OCI-LY3 (cell line): ENCODE results near the gene CCDC40.

Experiments used
- H2AFZ ChIP-seq: fragments of 200-600, 300-600 bp; shearing (Covaris generic); 2 replicates; pipeline ENCODE4 v1.6.0; 2014; ENCODE audit warnings: antibody characterized with exemption, low read depth, low read length
- H3K27ac ChIP-seq: fragments of 200-600, 300-600 bp; sonication (generic); 2 replicates; pipeline ENCODE4 v1.5.1; 2014; ENCODE audit warnings: mild to moderate bottlenecking, low read length, moderate library complexity, mixed read lengths
- H3K27me3 ChIP-seq: fragments of 200-600, 300-600 bp; sonication (generic); 2 replicates; pipeline ENCODE4 v1.6.1; 2014; ENCODE audit warnings: low read depth, low read length, mixed read lengths
- H3K36me3 ChIP-seq: fragments of 200-600, 300-600 bp; sonication (generic); replicated peaks from 2 replicates; pipeline ENCODE3; 2014; ENCODE audit warnings: low read depth, low read length, mixed read lengths
- H3K4me1 ChIP-seq: fragments of 300-600, 200-600 bp; sonication (generic); 2 replicates; pipeline ENCODE4 v1.6.1; 2014; ENCODE audit warnings: low read length, mixed read lengths
- H3K4me2 ChIP-seq: fragments of 200-600, 300-600 bp; sonication (generic); 2 replicates; pipeline ENCODE4 v1.6.1; 2014; ENCODE audit warnings: low read length, mixed read lengths
- H3K4me3 ChIP-seq: fragments of 300-600, 200-600 bp; sonication (generic); 2 replicates; pipeline ENCODE4 v1.5.1; 2014; ENCODE audit warnings: antibody characterized with exemption, mild to moderate bottlenecking, low read length, moderate library complexity
- H3K79me2 ChIP-seq: fragments of 300-600, 200-600 bp; shearing (Covaris generic); 2 replicates; pipeline ENCODE4 v1.6.1; 2014; ENCODE audit warnings: mild to moderate bottlenecking, low read length, mixed read lengths
- H3K9ac ChIP-seq: fragments of 300-600, 200-600 bp; shearing (Covaris generic); 2 replicates; pipeline ENCODE4 v1.6.0; 2014; ENCODE audit warnings: mild to moderate bottlenecking, low read length, moderate library complexity
- H3K9me3 ChIP-seq: fragments of 200-600, 300-600 bp; shearing (Covaris generic); 2 replicates; pipeline ENCODE4 v1.6.1; 2014; ENCODE audit warnings: low read length, mixed read lengths; ENCODE audit not compliant: insufficient read depth
- H4K20me1 ChIP-seq: fragments of 200-600, 300-600 bp; sonication (generic); 2 replicates; pipeline ENCODE4 v1.6.1; 2016; ENCODE audit warnings: low read length, mixed read lengths; ENCODE audit not compliant: insufficient read depth
- CTCF ChIP-seq: fragments of 200-600, 300-600 bp; sonication (generic); IDR thresholded peaks from 2 replicates; pipeline ENCODE4 v1.5.1; 2014; ENCODE audit warnings: antibody characterized with exemption, low read length, low read depth
- EZH2phosphoT487 ChIP-seq: fragments of 200-600 bp; shearing (Covaris generic); IDR thresholded peaks from 2 replicates; pipeline ENCODE4 v1.6.1; 2018; ENCODE audit warnings: antibody characterized with exemption, mixed run types, low read depth

Gene CCDC40

GRCh38 chr17:80108036-80108971, 71.9 kb downstream of the CCDC40 start:
- H2AFZ ChIP-seq, result no peak overlapping the region
- no peak overlapping the region for H3K9ac ChIP-seq
- H3K79me2 ChIP-seq, result no peaks in the 10 kb centered on the region
- no peak for TF ChIP-seq EZH2phosphoT487
- no peak for TF ChIP-seq CTCF
- no peaks in the 10 kb centered on the region for H3K36me3 ChIP-seq
- no peaks in the 10 kb centered on the region for H3K27me3 ChIP-seq
- H3K27ac ChIP-seq, result no peak overlapping the region
- no peaks in the 10 kb centered on the region for H4K20me1 ChIP-seq
- no peak overlapping the region for H3K4me3 ChIP-seq
- H3K4me1 ChIP-seq, result no peaks in the 10 kb centered on the region
- no peak overlapping the region for H3K4me2 ChIP-seq
- H3K9me3 ChIP-seq, result no peaks in the 10 kb centered on the region

DNA sequence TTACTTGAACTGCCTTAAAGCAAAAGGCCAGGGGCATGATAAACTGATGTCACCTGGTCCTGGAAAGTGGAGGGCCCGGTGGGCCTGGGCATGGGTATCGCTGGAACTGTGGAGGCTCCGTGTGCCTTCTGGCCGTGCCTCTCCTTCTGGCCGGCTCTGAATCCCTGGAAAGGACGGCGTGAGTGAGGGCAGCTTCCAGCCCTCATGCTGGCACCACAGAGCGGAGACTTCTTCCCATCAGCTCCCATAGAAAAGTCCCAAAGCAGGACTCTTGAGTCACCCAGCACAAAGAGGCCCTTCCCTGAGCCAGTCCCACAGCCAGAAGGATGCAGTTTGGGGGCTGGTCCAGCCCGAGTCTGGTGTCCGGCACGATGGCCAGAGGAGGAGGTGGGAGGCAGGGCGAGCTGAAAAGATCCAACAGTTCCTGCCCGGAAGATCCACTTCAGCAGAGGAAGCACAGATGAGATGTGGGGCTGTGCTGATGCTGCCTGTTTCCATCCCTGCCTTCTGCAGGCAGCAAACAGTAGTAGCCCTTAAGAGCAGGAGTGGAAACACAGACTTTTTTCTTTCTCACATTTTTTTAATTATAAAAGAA, 72.7 kb downstream of the CCDC40 start:
- no peaks in the 10 kb centered on the region for H4K20me1 ChIP-seq
- no peaks in the 10 kb centered on the region for H3K9me3 ChIP-seq
- no peaks in the 10 kb centered on the region for H3K4me1 ChIP-seq
- H3K27me3 ChIP-seq, result no peaks in the 10 kb centered on the region
- no peak overlapping the region for H3K9ac ChIP-seq
- H3K4me3 ChIP-seq, result no peak overlapping the region
- no peak overlapping the region for H3K4me2 ChIP-seq
- H3K27ac ChIP-seq, result no peak overlapping the region
- H3K79me2 ChIP-seq, result no peaks in the 10 kb centered on the region
- TF ChIP-seq CTCF, result no peak
- H2AFZ ChIP-seq, result no peak overlapping the region
- H3K36me3 ChIP-seq, result no peaks in the 10 kb centered on the region

DNA sequence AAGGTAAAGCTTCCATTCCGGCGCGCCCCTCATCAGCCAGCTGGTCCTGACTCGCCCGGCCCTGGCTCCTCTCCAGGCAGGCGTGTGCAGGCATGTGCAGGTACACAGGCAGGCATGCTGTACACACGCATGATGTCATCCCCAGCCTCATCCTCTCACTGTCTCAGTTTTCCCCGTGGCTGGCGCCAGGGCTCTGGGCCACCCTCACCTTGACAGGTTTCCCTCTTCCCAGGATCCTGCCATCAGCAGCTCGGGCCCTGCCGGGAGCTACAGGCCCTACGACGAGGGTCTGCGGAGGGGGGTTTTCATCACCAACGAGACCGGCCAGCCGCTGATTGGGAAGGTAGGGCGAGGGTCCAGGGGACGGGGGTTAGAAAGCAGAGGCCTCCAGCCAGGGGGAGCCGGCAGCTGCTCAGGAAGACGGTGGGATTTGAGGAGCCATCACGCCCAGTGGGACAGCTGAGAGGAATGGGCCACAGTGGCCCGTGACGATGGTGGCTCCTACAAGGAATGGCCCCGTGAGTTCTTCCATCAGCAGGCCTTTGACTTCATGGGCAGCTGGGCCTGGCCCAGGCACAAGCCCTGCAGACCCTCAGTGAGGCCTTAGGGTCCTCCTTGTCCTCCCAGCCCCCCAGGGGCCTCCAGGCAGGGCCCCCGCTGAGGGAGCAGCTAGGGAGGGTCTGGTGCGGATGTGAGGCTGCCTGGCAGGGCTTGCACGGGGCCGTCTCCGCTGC, 73.4 kb downstream of the CCDC40 start:
- H3K4me3 ChIP-seq, result no peak overlapping the region
- no peaks in the 10 kb centered on the region for H3K27me3 ChIP-seq
- H3K36me3 ChIP-seq, result no peaks in the 10 kb centered on the region
- H3K4me1 ChIP-seq, result no peaks in the 10 kb centered on the region
- TF ChIP-seq EZH2phosphoT487 (no peak), CTCF (no peak)
- no peak overlapping the region for H3K9ac ChIP-seq
- no peak overlapping the region for H3K27ac ChIP-seq
- no peaks in the 10 kb centered on the region for H3K9me3 ChIP-seq
- H3K4me2 ChIP-seq, result no peak overlapping the region
- H2AFZ ChIP-seq, result no peak overlapping the region
- H4K20me1 ChIP-seq, result no peaks in the 10 kb centered on the region
- H3K79me2 ChIP-seq, result no peaks in the 10 kb centered on the region

DNA sequence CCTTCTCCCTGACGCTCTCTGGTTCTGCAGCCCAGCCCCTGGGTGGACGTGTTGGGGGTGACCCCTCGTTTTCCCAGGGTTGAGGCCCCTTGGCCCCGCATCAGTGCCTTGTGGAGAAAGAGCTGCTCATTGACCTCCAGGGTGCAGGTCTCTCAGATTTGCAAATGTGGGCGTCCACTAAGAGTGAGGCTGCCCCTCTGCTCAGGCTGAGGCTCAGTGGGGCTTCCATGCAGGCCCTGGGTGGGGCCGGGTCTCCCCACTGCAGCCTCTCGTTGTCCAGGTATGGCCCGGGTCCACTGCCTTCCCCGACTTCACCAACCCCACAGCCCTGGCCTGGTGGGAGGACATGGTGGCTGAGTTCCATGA, 74.0 kb downstream of the CCDC40 start:
- Histone ChIP-seq H3K36me3 (no peaks in the 10 kb centered on the region), H3K27ac (no peak overlapping the region), H2AFZ (no peak overlapping the region), H3K4me3 (no peak overlapping the region), H3K9ac (no peak overlapping the region), H4K20me1 (no peaks in the 10 kb centered on the region), H3K9me3 (no peaks in the 10 kb centered on the region), H3K4me2 (no peak overlapping the region), H3K27me3 (no peaks in the 10 kb centered on the region), H3K79me2 (no peaks in the 10 kb centered on the region), H3K4me1 (no peaks in the 10 kb centered on the region)
- TF ChIP-seq EZH2phosphoT487 (no peak), CTCF (no peak)
